PC-3 (cell line): ENCODE data around the gene ARHGAP25.

Experiments used
- EZH2 ChIP-seq: fragments of 300-600 bp; sonication (generic); IDR thresholded peaks from one replicate; pipeline ENCODE4 v1.6.1; 2017; ENCODE audit warnings: antibody characterized with exemption, mild to moderate bottlenecking, low read length; ENCODE audit not compliant: unreplicated experiment
- EZH2phosphoT487 ChIP-seq: fragments of 300-600 bp; sonication (generic); IDR thresholded peaks from 2 replicates; pipeline ENCODE4 v1.6.1; 2018; ENCODE audit warnings: mild to moderate bottlenecking, antibody characterized with exemption, low read length, borderline replicate concordance
- TF ChIP-seq, protein P1 (sequence below): fragments of 300-600 bp; sonication (generic); conservative IDR thresholded peaks from 2 replicates; pipeline ENCODE4 v1.5.1; 2017; ENCODE audit warnings: antibody characterized with exemption, low read depth, mild to moderate bottlenecking, low read length

DNA sequence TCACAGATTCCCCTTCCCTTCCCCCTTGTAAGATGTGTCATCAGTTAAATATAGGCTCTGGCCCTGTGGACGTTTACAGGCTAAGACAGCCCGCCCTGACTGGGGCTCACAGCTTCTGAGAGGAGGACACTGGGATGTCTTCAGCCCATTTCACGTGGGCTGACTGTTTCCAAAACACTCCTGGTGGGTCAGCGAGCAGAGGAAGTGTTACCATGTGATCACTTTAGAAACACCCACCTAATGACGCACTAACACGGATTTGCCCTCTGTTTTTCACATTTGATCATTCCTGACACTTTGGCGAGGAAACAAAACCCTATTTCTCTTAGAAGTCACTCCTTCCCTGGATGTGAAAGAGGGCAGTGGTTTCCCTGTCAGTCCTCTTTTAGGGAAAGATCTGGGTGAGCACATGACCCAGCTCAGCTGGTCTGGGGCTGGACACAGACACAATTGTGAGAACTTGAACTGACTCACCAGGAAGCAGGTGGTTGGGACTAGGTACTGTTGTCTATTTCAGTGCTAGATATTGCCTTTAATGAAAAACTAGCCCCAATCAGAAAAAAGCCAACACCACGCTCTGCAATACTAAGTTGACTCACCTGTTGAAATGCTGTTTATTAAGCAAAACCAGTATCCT lies 97.7 kb downstream of the ARHGAP25 start:
- TF ChIP-seq, protein P1, sequence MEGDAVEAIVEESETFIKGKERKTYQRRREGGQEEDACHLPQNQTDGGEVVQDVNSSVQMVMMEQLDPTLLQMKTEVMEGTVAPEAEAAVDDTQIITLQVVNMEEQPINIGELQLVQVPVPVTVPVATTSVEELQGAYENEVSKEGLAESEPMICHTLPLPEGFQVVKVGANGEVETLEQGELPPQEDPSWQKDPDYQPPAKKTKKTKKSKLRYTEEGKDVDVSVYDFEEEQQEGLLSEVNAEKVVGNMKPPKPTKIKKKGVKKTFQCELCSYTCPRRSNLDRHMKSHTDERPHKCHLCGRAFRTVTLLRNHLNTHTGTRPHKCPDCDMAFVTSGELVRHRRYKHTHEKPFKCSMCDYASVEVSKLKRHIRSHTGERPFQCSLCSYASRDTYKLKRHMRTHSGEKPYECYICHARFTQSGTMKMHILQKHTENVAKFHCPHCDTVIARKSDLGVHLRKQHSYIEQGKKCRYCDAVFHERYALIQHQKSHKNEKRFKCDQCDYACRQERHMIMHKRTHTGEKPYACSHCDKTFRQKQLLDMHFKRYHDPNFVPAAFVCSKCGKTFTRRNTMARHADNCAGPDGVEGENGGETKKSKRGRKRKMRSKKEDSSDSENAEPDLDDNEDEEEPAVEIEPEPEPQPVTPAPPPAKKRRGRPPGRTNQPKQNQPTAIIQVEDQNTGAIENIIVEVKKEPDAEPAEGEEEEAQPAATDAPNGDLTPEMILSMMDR, result no peak
- TF ChIP-seq EZH2 (no peak), EZH2phosphoT487 (no peak)
